ENCODE data around the gene IL36B. TPM values are rescaled to one million over a fixed set of nuclear protein-coding genes. Genes with fewer than 3 reads are reported as not detected.

IL36B gene
- total RNA-seq, 1 donor from 2014 or later: not detected

GRCh38 chr2:113058411-113058994 lies 5.8 kb upstream of the IL36B start:
- TF ChIP-seq CTCF (IDR thresholded peaks at IDR 0.05): no peak
- intact Hi-C loops (cut with DNase I): no loop called here
- H3K4me3 ChIP-seq: no peak overlapping the region

GRCh38 chr2:113057117-113057516 lies 4.5 kb upstream of the IL36B start:
- no peaks in the 10 kb centered on the region for H3K27me3 ChIP-seq
- H3K27ac ChIP-seq: no peak overlapping the region
- H3K36me3 ChIP-seq: no peaks in the 10 kb centered on the region
- intact Hi-C loops (cut with DNase I): no loop called here
- DNase-seq (ENCODE audit: low spot score in 2 of 2): no peak
- H3K4me3 ChIP-seq: no peak overlapping the region
- TF ChIP-seq CTCF (IDR thresholded peaks at IDR 0.05): no peak
- no peaks in the 10 kb centered on the region for H3K9me3 ChIP-seq
- H3K4me1 ChIP-seq: no peaks in the 10 kb centered on the region

More at GRCh38 chr2:113058411-113058994, 5.8 kb upstream of the IL36B start:
- Histone ChIP-seq H3K4me1 (no peaks in the 10 kb centered on the region), H3K27ac (no peak overlapping the region), H3K9me3 (no peaks in the 10 kb centered on the region), H3K27me3 (no peaks in the 10 kb centered on the region), H3K36me3 (no peaks in the 10 kb centered on the region)
- no peak for DNase-seq (ENCODE audit: low spot score in 2 of 2)

- H3K4me3 ChIP-seq: no peak overlapping the region
- no peaks in the 10 kb centered on the region for H3K4me1 ChIP-seq
- no peak for TF ChIP-seq CTCF (IDR thresholded peaks at IDR 0.05)
- no peak for DNase-seq (ENCODE audit: low spot score in 2 of 2)
- intact Hi-C loops (cut with DNase I): no loop called here
- H3K27ac ChIP-seq: no peak overlapping the region
- H3K27me3 ChIP-seq: no peaks in the 10 kb centered on the region
- no peaks in the 10 kb centered on the region for H3K9me3 ChIP-seq
- no peaks in the 10 kb centered on the region for H3K36me3 ChIP-seq
Measured at GRCh38 chr2:113056521-113056920, 3.9 kb upstream of the IL36B start.

GRCh38 chr2:113054066-113054465 lies 1.4 kb upstream of the IL36B start:
- Histone ChIP-seq H3K27me3 (no peaks in the 10 kb centered on the region), H3K4me3 (no peak overlapping the region), H3K36me3 (no peaks in the 10 kb centered on the region), H3K27ac (no peak overlapping the region), H3K4me1 (no peaks in the 10 kb centered on the region), H3K9me3 (no peaks in the 10 kb centered on the region)
- intact Hi-C loops (cut with DNase I): no loop called here
- no peak for DNase-seq (ENCODE audit: low spot score in 2 of 2)
- TF ChIP-seq CTCF (IDR thresholded peaks at IDR 0.05): no peak

- intact Hi-C loops (cut with DNase I): no loop called here
- H3K27me3 ChIP-seq: no peaks in the 10 kb centered on the region
- H3K36me3 ChIP-seq: no peaks in the 10 kb centered on the region
- H3K4me3 ChIP-seq: no peak overlapping the region
- TF ChIP-seq CTCF (IDR thresholded peaks at IDR 0.05): no peak
- DNase-seq (ENCODE audit: low spot score in 2 of 2): no peak
- H3K27ac ChIP-seq: no peak overlapping the region
- no peaks in the 10 kb centered on the region for H3K4me1 ChIP-seq
- no peaks in the 10 kb centered on the region for H3K9me3 ChIP-seq
Measured at GRCh38 chr2:113053666-113054065, 999 bp upstream of the IL36B start.
